HepG2 (cell line): ENCODE results near the gene CD81. TPM values are rescaled to one million over a fixed set of nuclear protein-coding genes. Genes with fewer than 3 reads are reported as not detected.

Experiments
- KIAA2018 ChIP-seq: sonication (generic); formaldehyde crosslinking; IDR thresholded peaks from 2 replicates; pipeline ENCODE4 v1.5.0; 2020; ENCODE audit warnings: mild to moderate bottlenecking, missing genetic modification reagents, borderline replicate concordance
- MAFF ChIP-seq: IDR thresholded peaks from 2 replicates; pipeline ENCODE4 v1.6.1; 2011; ENCODE audit warnings: low read depth, low read length, improper control_type of control experiment
- MTERF4 ChIP-seq: sonication (generic); formaldehyde crosslinking; IDR thresholded peaks from 2 replicates; pipeline ENCODE4 v1.8.0; 2023; ENCODE audit warnings: mild to moderate bottlenecking, missing genetic modification reagents
- ZNF619 ChIP-seq: sonication (generic); formaldehyde crosslinking; IDR thresholded peaks from 2 replicates; pipeline ENCODE4 v1.4.0; 2020; ENCODE audit warnings: mild to moderate bottlenecking, missing genetic modification reagents
- polyA plus RNA-seq, 8 experiments: library from polyadenylated mRNA; depleted of rRNA in 3 of 8; stranded (reverse) in 7 of 8; unstranded in 1 of 8; fragments of >200 nt; fragmentation: Illumina TruSeq in 4 of 8; extraction: Trizol in 4 of 8; gene quantifications; 2 replicates each; pipeline versions ENCODE4 v1.2.1 to v1.2.3, GENCODE V29; 2011 to 2016; ENCODE audit warnings: low read depth in 4 of 8, missing spikeins in 1 of 8, mixed read lengths in 1 of 8; ENCODE audit not compliant: insufficient read depth in 1 of 8
- total RNA-seq, 5 experiments: library from RNA; depleted of rRNA; stranded (reverse); fragments of >200 nt; fragmentation: Illumina TruSeq; extraction: Trizol; gene quantifications; 2 replicates each; pipeline ENCODE4 v1.2.3, GENCODE V29; 2016; ENCODE audit warnings: low read depth in 1 of 5
- TF ChIP-seq, protein P1 (sequence below): sonication (generic); formaldehyde crosslinking; IDR thresholded peaks from 2 replicates; pipeline ENCODE4 v1.4.0; 2020; ENCODE audit warnings: missing genetic modification reagents, low read depth, mild to moderate bottlenecking, borderline replicate concordance

Gene CD81
- total and polyA plus RNA-seq, 2 of the 13 experiments (the other 11 are each of a cell fraction or from before 2014, with no cell fraction given), result not detected

DNA sequence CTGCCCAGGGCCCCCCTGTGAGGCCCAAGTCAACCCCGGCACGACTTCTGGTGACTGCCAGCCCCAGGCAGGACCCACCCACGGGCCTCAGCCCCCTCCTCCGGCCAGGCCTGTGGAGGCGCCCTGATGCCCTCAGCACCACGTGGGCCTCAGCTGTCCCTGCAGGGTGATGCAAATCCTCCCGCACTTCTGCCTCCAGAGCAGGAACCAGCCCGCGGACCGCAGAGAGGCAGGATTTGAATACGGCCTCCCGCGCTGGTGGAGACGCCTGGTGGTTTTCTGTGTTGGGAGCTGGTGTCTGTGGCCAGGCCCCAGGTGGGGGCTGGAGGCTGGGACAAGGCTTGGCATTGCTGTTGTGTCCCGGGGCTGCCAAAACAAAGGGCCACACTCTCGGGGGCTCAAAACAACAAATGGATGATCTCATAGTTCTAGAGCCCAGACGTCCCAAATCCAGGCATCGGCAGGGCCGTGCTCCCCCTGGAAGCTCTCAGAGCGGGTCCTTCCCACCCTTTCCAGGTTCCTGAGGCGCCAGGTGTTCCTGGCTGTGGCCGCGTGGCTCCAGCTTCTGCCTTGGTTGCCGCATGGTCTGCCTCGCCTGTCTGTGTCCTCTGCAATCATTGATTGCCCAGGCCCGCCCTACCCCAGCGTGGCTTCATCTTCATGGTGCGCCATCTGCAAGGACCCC is 47.8 kb downstream of the CD81 start (continued):
- TF ChIP-seq KIAA2018 (CRISPR knock-in tag) (no peak), MAFF (no peak), MTERF4 (CRISPR knock-in tag) (no peak), ZNF619 (CRISPR knock-in tag) (no peak)
- TF ChIP-seq, protein P1, sequence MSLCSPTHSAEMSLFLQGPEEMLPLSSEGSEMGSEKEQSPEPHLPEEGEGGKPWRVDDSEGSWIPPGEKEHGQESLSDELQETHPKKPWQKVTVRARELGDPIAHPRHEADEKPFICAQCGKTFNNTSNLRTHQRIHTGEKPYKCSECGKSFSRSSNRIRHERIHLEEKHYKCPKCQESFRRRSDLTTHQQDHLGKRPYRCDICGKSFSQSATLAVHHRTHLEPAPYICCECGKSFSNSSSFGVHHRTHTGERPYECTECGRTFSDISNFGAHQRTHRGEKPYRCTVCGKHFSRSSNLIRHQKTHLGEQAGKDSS (CRISPR knock-in tag), result no peak
- TF ChIP-seq, all 625 proteins: peak for 0
